Spleen (tissue), 11 donors: ENCODE data around the gene STYX. TPM values are rescaled to one million over a fixed set of nuclear protein-coding genes. Genes with fewer than 3 reads are reported as not detected.

ENCODE experiments used
- DNase-seq: peaks from one replicate; pipeline ENCODE4 v3.0.0-alpha.2; 2020
- H3K27ac ChIP-seq, 8 donors: fragments of 200-600 bp; sonication (generic) in 7 of 8; 1 replicate in 4 of 8; 2 replicates in 4 of 8; pipeline versions ENCODE4 v1.5.0 to v1.8.0; 2016 to 2021; ENCODE audit warnings: inconsistent platforms in 4 of 8, mild to moderate bottlenecking in 4 of 8, moderate library complexity in 1 of 8
- H3K27me3 ChIP-seq, 7 donors: fragments of 200-600 bp; sonication (generic) in 6 of 7; replicated peaks in 1 of 7; 1 replicate in 4 of 7; 2 replicates in 3 of 7; pipeline versions ENCODE4 v1.5.0 to v1.8.0; 2016 to 2021; ENCODE audit warnings: inconsistent platforms in 3 of 7, mild to moderate bottlenecking in 1 of 7
- H3K36me3 ChIP-seq, 6 donors: fragments of 200-600 bp; sonication (generic) in 5 of 6; 1 replicate in 4 of 6; 2 replicates in 2 of 6; pipeline versions ENCODE4 v1.5.0 to v1.8.0; 2016 to 2021; ENCODE audit warnings: inconsistent platforms in 2 of 6
- H3K4me1 ChIP-seq, 6 donors: fragments of 200-600 bp; sonication (generic) in 5 of 6; 1 replicate in 3 of 6; 2 replicates in 3 of 6; pipeline versions ENCODE4 v1.5.0 to v1.8.0; 2016 to 2021; ENCODE audit warnings: inconsistent platforms in 3 of 6
- H3K4me3 ChIP-seq, 8 donors: fragments of 200-600 bp; sonication (generic) in 7 of 8; 1 replicate in 4 of 8; 2 replicates in 4 of 8; pipeline versions ENCODE4 v1.5.0 to v1.8.0; 2016 to 2021; ENCODE audit warnings: inconsistent platforms in 4 of 8, mild to moderate bottlenecking in 4 of 8, moderate library complexity in 2 of 8
- H3K9me3 ChIP-seq, 8 donors: fragments of 200-600 bp; sonication (generic) in 7 of 8; 1 replicate in 4 of 8; 2 replicates in 4 of 8; pipeline versions ENCODE4 v1.5.0 to v1.8.0; 2016 to 2021; ENCODE audit warnings: inconsistent platforms in 4 of 8
- CTCF ChIP-seq, 11 experiments: fragments of 200-600 bp in 7 of 11; fragments of 450-650 bp in 4 of 11; sonication (generic) in 4 of 11; IDR thresholded peaks in 8 of 11; conservative IDR thresholded peaks in 3 of 11; 1 replicate in 7 of 11; 2 replicates in 4 of 11; pipeline versions ENCODE4 v1.4.0 to v1.8.0; 2016 to 2021; ENCODE audit warnings: antibody characterized with exemption in 11 of 11, inconsistent platforms in 4 of 11, mild to moderate bottlenecking in 1 of 11
- POLR2A ChIP-seq, 3 donors: fragments of 450-650 bp; IDR thresholded peaks; one replicate each; pipeline ENCODE4 v1.5.1; 2017; ENCODE audit warnings: antibody characterized with exemption in 3 of 3, mild to moderate bottlenecking in 1 of 3
- POLR2AphosphoS5 ChIP-seq, 3 donors: sonication (generic); formaldehyde crosslinking; IDR thresholded peaks; one replicate each; pipeline ENCODE4 v1.5.1; 2017; ENCODE audit warnings: antibody characterized with exemption in 3 of 3
- WGBS, 5 donors: extraction: QIAGEN DNeasy Blood & Tissue Kit in 3 of 5; methylation state at CpG; one replicate each; pipeline versions ENCODE4 v1.1.5 to v1.1.7; 2013 to 2018; 5-methylcytosine and 5-hydroxymethylcytosine counted together
- intact Hi-C: fragments of 100-400 bp; cut with DNase I; formaldehyde crosslinking; loops from one replicate; pipeline ENCODE4 v1.15.0; 2023; ENCODE audit warnings: low total_unique reads
- polyA plus RNA-seq, 3 donors: library from polyadenylated mRNA; stranded (reverse); fragments of 200-250 nt; gene quantifications; one replicate each; pipeline ENCODE4 v1.2.1, GENCODE V29; 2013
- total RNA-seq, 7 donors: library from RNA; depleted of rRNA in 3 of 7; stranded (reverse); fragments of >200 nt in 3 of 7; fragmentation: NEBNext Ultra II Directional in 4 of 7; extraction: Animal tissue kit (Norgen Biotek cat#: 25700) in 4 of 7; gene quantifications; one replicate each; pipeline versions ENCODE4 v1.1.0 to v1.2.1, GENCODE V29; 2016 to 2021
- donor health status: healthy with polysubstance abuse.
- donor health status: DM: no; HTN: no; CAD: no; lungs with moderate emphysema.
- donor health status: DM: no; HTN: no; CAD: no.
- donor health status: Bipolar disorder and iron deficiency.
- donor health status: healthy.
- donor health status: DM: no; HTN: no; CAD: no.
- donor health status: DM: yes; HTN: yes; CAD: no.

The STYX gene
- total and polyA plus RNA-seq, 10 donors, result 6.6 to 23.1 (median 16.0) TPM

- no peaks in the 10 kb centered on the region for H3K9me3 ChIP-seq
- intact Hi-C loops, result no loop called here
- 93 to 100% (median 100%) methylated on average over 1 of the region's 1 CpG for WGBS, 5 donors
These were observed 51.7 kb downstream of the STYX start for GRCh38 chr14:52781629-52782028.

DNA sequence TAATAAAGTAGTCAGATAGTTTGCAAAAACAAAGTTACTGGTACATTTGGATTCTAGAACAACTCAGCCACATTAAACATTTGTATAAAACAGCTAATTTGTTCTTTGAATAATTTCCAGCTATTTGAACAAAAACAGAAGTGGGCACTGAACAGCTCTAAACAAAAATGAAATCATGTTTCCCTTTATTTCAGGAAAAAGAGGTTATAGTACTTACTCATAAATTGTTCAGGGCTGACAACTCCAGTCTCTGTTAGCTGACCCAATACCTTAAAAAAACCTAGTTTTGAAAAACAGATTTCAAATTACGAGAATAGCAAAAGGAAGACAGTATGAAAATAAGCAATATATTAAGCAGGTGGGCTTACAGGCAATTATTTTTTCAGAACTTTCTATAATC lies 53.2 kb downstream of the STYX start:
- H3K9me3 ChIP-seq, result no peaks in the 10 kb centered on the region
- H3K27ac ChIP-seq, result no peak overlapping the region
- H3K4me3 ChIP-seq, result no peak overlapping the region
- TF ChIP-seq POLR2AphosphoS5 (IDR thresholded peaks at IDR 0.05), result no peak
- TF ChIP-seq CTCF (IDR thresholded peaks at IDR 0.05 in 8 of 11, conservative IDR thresholded peaks at IDR 0.05 in 3 of 11), result no peak
- no peak for TF ChIP-seq POLR2A (IDR thresholded peaks at IDR 0.05)
- H3K36me3 ChIP-seq, result peaks cover 0 to 47% (median 0%) of the 10 kb centered on the region in 6 donors
- 57 to 89% (median 77%) methylated on average over 1 of the region's 1 CpG for WGBS, 5 donors
- no peaks in the 10 kb centered on the region for H3K27me3 ChIP-seq
- peaks cover 0 to 4% (median 0%) of the 10 kb centered on the region in 6 donors for H3K4me1 ChIP-seq
- intact Hi-C loops, result no loop called here
- no peak for DNase-seq

More at GRCh38 chr14:52781629-52782028, 51.7 kb downstream of the STYX start:
- Histone ChIP-seq H3K27me3 (no peaks in the 10 kb centered on the region), H3K27ac (no peak overlapping the region), H3K4me1 (no peaks in the 10 kb centered on the region), H3K4me3 (no peak overlapping the region), H3K36me3 (peaks cover 0 to 63% (median 7%) of the 10 kb centered on the region in 6 donors)
- no peak for DNase-seq
- no peak for TF ChIP-seq POLR2A (IDR thresholded peaks at IDR 0.05)
- no peak for TF ChIP-seq CTCF (IDR thresholded peaks at IDR 0.05 in 8 of 11, conservative IDR thresholded peaks at IDR 0.05 in 3 of 11)
- TF ChIP-seq POLR2AphosphoS5 (IDR thresholded peaks at IDR 0.05), result no peak

DNA sequence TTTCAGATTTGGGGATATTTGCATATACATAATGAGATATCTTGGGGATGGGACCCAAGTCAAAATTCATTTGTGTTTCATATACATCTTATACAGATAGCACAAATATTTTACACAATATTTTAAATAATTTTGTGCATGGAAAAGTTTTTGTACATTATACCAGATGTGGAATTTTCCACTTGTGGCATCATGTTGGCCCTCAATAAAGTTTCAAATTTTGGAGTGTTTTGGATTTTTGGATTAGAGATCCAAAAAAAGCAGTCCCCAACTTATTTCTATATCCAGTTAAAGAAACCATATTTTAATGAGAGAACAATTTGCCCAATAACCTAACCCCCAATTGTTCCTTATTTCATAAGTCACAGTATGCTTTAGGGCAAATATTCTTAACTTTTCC lies 56.9 kb downstream of the STYX start:
- Histone ChIP-seq H3K36me3 (peaks cover 0 to 14% (median 0%) of the 10 kb centered on the region in 6 donors), H3K4me1 (peaks cover 8 to 34% (median 22%) of the 10 kb centered on the region in 6 donors), H3K27me3 (no peaks in the 10 kb centered on the region), H3K4me3 (no peak overlapping the region), H3K9me3 (no peaks in the 10 kb centered on the region), H3K27ac (no peak overlapping the region)
- no peak for TF ChIP-seq CTCF (IDR thresholded peaks at IDR 0.05 in 8 of 11, conservative IDR thresholded peaks at IDR 0.05 in 3 of 11)
- no peak for DNase-seq
- intact Hi-C loops, result no loop called here

GRCh38 chr14:52789118-52789517 lies 59.2 kb downstream of the STYX start:
- Histone ChIP-seq H3K36me3 (peaks cover 0 to under 1% (median 0%) of the 10 kb centered on the region in 6 donors), H3K27me3 (no peaks in the 10 kb centered on the region), H3K4me3 (no peak overlapping the region), H3K9me3 (no peaks in the 10 kb centered on the region), H3K27ac (no peak overlapping the region), H3K4me1 (peaks cover 8 to 41% (median 25%) of the 10 kb centered on the region in 6 donors)
- WGBS, 5 donors, result 84 to 92% (median 88%) methylated on average over 2 of the region's 2 CpGs
- DNase-seq, result no peak
- TF ChIP-seq POLR2A (IDR thresholded peaks at IDR 0.05) (no peak), POLR2AphosphoS5 (IDR thresholded peaks at IDR 0.05) (no peak), CTCF (IDR thresholded peaks at IDR 0.05 in 8 of 11, conservative IDR thresholded peaks at IDR 0.05 in 3 of 11) (no peak)
- intact Hi-C loops, result no loop called here
